NCI-H748 (cell line): ENCODE results near the gene LONP1.

Source experiments
- DNase-seq: peaks from one replicate; lab custom pipeline; 2025; ENCODE audit not compliant: unreplicated experiment; lab: John Stamatoyannopoulos, UW

LONP1 gene

GRCh38 chr19:5651361-5651760 is 68.6 kb downstream of the LONP1 start:
- no peak for DNase-seq

DNA sequence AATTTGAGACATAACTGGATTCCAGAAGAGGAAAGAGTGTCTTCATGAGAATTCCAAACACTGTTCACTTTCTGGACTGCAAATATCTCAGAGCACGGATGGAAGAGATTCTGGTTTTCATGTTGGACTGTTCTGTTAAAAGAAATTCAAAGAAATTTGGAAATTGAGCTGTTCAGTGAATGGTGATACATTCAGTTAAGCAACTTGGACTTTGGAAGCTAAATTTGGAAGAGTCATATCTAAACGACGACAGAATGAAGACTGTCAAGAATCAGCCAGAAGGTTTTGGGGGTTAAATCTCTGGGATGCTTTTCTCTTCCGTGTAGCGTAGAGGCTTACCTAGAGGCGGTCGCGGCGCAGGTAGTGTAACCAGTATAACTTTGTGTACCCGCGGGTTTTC is 71.5 kb downstream of the LONP1 start:
- no peak for DNase-seq

DNA sequence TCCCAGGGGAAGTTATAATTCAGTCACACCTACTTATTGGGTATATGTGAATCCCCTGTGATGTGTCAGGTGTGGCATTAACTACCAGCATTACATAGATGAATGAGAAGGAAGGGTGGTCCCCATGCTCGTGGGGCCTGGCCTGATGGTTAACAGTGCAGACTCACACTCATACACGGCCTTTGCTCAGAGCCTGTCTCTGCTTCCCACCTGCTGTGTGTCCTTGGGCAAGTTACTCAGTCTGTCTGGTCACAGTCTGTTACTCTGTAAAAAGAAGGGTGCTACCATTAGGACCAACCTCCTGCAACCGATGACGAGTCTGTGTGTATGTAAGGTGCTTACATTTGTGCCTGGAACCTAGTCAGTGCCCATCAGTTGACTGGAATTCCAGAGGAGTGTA is 73.2 kb downstream of the LONP1 start:
- DNase-seq, result no peak

GRCh38 chr19:5645409-5645808 is 74.5 kb downstream of the LONP1 start:
- peak; percentile 11 for DNase-seq

DNA sequence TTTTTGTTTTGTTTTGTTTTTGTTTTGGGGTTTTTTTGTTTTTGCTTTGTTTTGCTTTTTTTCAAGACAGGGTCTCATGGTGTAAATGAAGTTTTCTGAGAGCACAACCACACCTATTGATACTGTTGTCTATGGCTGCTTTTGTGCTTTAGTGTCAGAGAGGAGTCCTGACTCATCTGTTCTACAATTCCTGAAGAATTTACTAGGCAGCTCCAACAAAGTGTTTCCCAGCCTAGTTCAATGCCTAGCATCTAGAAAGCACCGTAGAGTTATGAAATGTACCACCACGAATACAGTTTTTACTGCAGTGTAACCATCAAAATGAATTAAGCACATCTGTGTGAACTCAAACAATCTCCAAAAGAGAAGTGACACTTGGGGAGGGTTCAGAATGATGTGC is 75.9 kb downstream of the LONP1 start:
- DNase-seq, result no peak

DNA sequence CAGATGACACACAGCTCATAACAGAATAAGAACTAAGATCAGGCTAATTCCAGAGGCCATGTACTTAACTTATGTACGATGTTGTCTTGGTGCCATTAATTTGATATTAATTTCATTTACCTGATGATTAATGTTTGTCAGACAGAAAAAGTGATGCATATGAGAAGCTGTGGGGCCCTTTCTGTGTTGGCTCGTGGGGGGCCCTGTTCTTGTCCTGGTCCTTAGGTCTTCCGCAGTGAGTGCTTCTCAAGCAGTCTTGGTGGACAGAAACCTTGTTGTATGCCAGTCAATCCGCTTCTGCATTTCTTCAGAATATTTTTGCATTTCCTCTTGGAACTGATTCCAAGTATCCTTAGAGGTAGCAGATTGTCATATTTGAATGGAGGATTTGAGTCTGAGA is 76.9 kb downstream of the LONP1 start:
- DNase-seq, result no peak

GRCh38 chr19:5642204-5642603 is 77.7 kb downstream of the LONP1 start:
- no peak for DNase-seq
